Measurements from ENCODE around the gene CFAP99. TPM values are rescaled to one million over a fixed set of nuclear protein-coding genes. Genes with fewer than 3 reads are reported as not detected.

Gene CFAP99
- total and polyA plus RNA-seq, 9 of the 15 experiments (the other 6 are each of a cell fraction or from before 2014, with no cell fraction given): 0.07 to 0.18 (median 0.09) TPM; not detected in 6

DNA sequence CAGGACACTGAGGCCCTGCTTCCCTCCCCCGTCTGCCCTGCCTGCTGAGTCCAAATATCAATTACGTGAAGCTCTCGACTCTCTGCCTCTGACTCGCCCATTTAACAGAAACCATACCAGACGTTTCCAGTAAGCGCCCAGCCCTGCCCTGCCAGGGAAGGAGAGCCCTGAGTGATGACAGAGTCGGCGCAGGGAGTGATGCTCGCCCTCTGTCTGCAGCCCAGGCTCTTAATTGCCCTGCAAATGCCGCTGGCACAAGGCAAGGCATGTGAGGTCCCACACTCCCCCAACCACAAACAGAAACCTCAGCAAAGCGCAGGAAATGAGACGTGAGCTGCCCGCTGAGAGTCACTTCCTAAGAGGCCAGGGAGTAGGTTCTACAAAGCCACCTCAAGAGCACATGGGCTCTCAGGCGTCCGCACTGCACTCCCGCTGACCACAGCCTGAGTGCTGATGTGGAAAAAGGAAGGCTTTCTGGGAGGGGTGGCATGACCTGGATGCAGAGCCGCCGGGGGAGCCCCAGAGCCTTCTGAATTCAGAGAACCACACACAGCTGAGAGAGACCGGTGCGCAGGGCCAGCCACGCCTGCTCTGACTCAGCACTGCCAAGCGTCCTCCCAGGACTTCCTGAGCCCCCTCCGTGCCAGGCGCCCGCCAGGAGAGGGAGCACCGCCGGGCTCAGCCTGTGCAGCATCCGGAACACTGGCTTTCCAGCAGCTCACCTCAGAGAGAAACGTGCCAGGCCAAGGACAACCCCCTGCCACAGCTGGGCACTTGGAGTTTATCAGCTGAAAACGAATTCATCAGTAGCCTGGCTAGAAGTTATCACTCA is 5.7 kb upstream of the CFAP99 start (continued):
- TF ChIP-seq MGA (IDR thresholded peaks at IDR 0.05) (peak; percentile 59), SMARCB1 (IDR thresholded peaks at IDR 0.05; ENCODE audit: insufficient read length, low read depth) (no peak), MECOM (CRISPR knock-in tag; IDR thresholded peaks at IDR 0.05) (no peak), NCOA1 (IDR thresholded peaks at IDR 0.05; ENCODE audit: low read depth) (no peak; the same call in 1 of the 2 replicates), ZC3H8 (IDR thresholded peaks at IDR 0.05) (no peak), TSHZ1 (CRISPR knock-in tag; IDR thresholded peaks at IDR 0.05) (no peak), MTF1 (CRISPR knock-in tag; IDR thresholded peaks at IDR 0.05; ENCODE audit: borderline replicate concordance) (no peak), ZNF668 (CRISPR knock-in tag; IDR thresholded peaks at IDR 0.05) (no peak), SLC30A9 (CRISPR knock-in tag; IDR thresholded peaks at IDR 0.05) (no peak)
- TF ChIP-seq, protein P1, sequence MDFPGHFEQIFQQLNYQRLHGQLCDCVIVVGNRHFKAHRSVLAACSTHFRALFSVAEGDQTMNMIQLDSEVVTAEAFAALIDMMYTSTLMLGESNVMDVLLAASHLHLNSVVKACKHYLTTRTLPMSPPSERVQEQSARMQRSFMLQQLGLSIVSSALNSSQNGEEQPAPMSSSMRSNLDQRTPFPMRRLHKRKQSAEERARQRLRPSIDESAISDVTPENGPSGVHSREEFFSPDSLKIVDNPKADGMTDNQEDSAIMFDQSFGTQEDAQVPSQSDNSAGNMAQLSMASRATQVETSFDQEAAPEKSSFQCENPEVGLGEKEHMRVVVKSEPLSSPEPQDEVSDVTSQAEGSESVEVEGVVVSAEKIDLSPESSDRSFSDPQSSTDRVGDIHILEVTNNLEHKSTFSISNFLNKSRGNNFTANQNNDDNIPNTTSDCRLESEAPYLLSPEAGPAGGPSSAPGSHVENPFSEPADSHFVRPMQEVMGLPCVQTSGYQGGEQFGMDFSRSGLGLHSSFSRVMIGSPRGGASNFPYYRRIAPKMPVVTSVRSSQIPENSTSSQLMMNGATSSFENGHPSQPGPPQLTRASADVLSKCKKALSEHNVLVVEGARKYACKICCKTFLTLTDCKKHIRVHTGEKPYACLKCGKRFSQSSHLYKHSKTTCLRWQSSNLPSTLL (IDR thresholded peaks at IDR 0.05): peak; percentile 79

All from K562 (cell line).